ENCODE results near the gene PLG.
A peak's percentile ranks its signal among the peaks of the same experiment; 100 is the strongest.
"Not testable (repeated sequence)": the region's sequence is repeated elsewhere in the genome, so short reads cannot be mapped to it uniquely, and the experiment has no call there.

PLG gene

GRCh38 chr6:160708993-160709392 lies 6.9 kb downstream of the PLG start:
- not testable (repeated sequence) for DNase-seq

- no peak for DNase-seq
These were observed 12.8 kb downstream of the PLG start for GRCh38 chr6:160714731-160715316.

GRCh38 chr6:160730911-160731310 lies 28.9 kb downstream of the PLG start:
- DNase-seq: no peak

GRCh38 chr6:160733050-160733646 lies 31.1 kb downstream of the PLG start:
- peak; percentile 66 for DNase-seq

- no peak for DNase-seq
These were observed 32.6 kb downstream of the PLG start for GRCh38 chr6:160734627-160735026.

DNA sequence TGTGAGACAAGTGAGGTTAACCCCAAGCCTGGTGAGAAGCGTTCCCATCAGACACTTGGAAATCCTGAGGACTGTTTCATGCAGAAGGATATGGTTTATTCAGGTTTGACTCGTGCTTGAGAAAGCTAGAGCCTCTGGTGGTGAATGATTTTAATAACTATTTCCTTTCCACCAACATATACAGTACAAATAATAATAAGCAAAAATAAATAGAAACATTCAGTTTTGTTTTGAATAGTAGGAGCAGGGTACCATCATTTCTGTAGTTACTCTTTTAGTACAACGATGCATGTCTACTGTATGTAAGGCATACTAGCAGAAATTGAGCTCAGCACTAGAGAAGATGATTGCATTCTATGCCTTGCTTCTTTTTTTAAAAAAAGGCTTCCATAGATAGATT lies 33.5 kb downstream of the PLG start:
- no peak for DNase-seq

- no peak for DNase-seq
These were observed 35.9 kb downstream of the PLG start for GRCh38 chr6:160737934-160738333.

- DNase-seq: no peak
These were observed 37.9 kb downstream of the PLG start for GRCh38 chr6:160739955-160740354.

GRCh38 chr6:160741012-160741411 lies 39.0 kb downstream of the PLG start:
- DNase-seq: not testable (repeated sequence)

- no peak for DNase-seq
These were observed 40.0 kb downstream of the PLG start for GRCh38 chr6:160742090-160742489.

- DNase-seq: no peak
These were observed 48.2 kb downstream of the PLG start for GRCh38 chr6:160750276-160750689.

DNA sequence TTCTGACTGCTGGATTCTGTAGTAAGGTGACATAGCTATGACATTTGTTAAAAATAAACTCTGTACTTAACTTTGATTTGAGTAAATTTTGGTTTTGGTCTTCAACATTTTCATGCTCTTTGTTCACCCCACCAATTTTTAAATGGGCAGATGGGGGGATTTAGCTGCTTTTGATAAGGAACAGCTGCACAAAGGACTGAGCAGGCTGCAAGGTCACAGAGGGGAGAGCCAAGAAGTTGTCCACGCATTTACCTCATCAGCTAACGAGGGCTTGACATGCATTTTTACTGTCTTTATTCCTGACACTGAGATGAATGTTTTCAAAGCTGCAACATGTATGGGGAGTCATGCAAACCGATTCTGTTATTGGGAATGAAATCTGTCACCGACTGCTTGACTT lies 51.2 kb downstream of the PLG start:
- DNase-seq: not testable (repeated sequence)

DNA sequence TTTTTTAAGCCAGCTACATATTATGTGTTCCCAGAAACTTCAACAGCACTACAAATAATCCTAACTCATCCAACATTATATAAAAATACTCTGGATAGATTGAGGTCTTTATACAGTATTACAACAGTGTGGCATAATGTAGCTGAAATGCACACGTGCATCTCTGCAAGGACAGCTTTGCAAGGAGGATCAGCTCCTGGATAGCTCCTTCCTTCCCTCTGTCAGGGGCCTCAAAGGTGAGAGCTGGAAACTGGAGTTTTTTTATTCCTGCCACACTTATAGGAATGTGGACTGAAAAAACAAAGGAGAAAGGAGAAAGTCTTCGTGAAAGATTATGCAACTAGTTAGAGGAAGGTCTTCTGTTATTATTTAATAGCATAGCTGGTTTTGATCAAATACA lies 53.1 kb downstream of the PLG start:
- DNase-seq: no peak

DNA sequence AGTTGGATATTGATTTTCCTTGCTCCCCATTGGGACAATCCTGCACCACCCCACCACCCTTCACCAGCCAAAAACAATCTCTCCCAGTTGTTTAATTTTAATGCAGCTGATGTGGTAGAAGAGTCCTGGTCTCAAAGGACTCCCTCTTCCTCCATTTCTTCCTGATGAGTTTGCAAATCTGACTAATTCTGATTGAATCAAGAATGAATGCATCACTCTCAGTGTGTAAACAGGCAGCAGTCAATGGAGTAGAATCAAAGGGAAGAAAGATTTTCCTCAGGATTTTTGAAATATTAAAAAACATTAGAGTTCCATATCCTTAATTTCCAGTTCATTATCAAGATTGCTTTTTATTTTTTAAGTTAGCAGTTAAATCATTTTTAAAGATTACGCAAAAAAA lies 54.0 kb downstream of the PLG start:
- no peak for DNase-seq

DNA sequence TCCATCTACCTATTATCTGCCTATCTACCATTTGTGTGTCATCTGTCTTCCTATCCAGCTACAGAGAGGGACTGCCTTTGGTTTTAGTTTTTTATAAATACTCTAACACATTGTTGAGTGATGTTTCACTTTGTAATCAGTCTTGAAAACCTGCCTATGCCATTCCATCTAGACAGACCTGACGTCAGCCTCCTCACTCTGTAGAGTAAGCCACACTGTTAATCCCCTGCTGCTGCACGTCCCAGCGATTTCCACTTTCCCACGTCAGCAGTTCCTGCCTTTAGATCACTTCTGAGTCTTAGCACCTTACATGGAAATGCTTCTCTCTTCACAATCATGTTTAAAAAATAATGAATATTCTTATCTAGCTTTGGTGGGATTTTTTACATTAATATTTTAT lies 54.8 kb downstream of the PLG start:
- DNase-seq: no peak

GRCh38 chr6:160764847-160765246 lies 62.8 kb downstream of the PLG start:
- no peak for DNase-seq

DNA sequence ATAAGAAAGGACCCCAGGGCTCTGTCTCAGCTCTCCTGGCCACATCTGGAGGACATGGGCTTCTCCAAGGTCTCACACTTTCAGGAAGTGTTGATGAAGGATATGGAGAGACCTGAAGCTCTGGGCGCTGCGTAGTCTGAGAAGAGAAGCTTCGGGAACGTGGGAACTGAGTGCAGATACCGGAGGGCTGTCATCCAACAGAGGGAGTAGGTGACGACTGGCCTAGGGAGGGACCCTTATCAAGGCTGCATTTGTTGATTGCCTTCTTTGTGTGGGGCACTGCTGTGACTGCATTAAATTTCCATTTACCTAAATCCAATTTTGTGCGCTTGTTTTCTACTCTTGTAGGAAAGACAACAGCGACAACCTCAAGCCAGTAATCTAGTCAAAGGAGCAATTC lies 63.4 kb downstream of the PLG start:
- DNase-seq: no peak

- no peak for DNase-seq
These were observed 64.6 kb downstream of the PLG start for GRCh38 chr6:160766657-160766988.

- DNase-seq: peak; percentile 84
These were observed 65.1 kb downstream of the PLG start for GRCh38 chr6:160766989-160767646.

- DNase-seq: no peak
These were observed 65.6 kb downstream of the PLG start for GRCh38 chr6:160767647-160768019.

- no peak for DNase-seq
These were observed 66.1 kb downstream of the PLG start for GRCh38 chr6:160768101-160768500.

DNA sequence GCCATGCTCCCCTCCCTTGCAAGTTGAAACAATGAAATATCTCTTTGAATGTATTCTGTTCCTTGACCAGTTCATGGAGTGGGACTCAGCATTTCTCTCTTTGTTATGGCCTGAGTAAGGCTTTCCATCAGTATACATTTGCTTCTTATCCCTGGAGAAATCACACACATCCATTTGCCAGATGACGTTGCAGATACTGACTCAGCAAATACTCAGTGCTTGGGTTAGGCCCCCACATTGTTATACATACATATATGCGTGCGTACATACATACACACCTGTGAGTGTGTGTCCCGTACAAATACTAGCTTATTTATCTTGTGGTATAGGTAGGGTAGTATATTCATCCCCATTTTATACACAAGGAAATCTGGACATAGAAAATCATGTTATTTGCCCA lies 72.4 kb downstream of the PLG start:
- no peak for DNase-seq

- no peak for DNase-seq
These were observed 73.9 kb downstream of the PLG start for GRCh38 chr6:160775792-160776580.

DNA sequence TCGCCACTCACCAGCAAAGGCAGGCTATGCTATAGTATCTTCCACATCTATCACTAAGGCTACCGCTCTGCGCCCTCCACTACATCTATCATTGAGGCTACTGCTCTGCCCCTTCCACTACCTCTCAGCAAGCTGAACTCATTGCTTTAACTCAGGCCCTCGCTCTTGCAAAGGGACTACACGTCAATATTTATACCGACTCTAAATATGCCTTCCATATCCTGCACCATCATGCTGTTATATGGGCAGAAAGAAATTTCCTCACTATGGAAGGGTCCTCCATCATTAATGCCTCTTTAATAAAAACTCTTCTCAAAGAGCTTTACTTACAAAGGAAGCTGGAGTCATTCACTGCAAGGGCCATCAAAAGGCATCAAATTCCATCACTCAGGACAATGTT lies 77.1 kb downstream of the PLG start:
- not testable (repeated sequence) for DNase-seq
